Stimulated activated CD4-positive, alpha-beta T cell treated with anti-CD3 and anti-CD28 coated beads, TNF-alpha, amount 100 ng/mL, for 4 hours (primary cell): ENCODE data around the gene C4B.
"Not testable (repeated sequence)": the region's sequence is repeated elsewhere in the genome, so short reads cannot be mapped to it uniquely, and the experiment has no call there.

ENCODE experiments used
- DNase-seq, 3 experiments: peaks; one replicate each; pipeline ENCODE4 v3.0.0-alpha.2; 2020; ENCODE audit warnings: low read depth in 3 of 3

Gene C4B

DNA sequence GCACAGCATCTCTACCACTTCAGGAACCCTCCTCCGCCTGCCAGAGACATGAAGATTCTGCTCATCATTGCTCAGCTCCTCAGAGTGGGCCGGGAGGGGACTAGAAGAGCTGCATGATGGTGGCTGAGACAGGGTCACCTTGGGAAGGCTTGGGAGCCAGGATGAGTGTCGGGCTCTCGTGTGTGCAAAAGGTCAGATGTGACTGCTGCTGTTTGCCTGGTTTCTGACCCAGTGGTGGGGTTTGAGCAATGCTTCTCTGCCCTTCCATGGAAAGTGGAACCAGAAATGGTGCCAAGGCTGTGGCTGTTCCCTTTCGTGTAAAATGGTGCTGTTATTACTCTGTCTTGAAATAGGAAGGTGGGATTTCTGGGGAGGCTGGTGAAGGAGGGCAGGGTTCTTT is 33.6 kb upstream of the C4B start:
- DNase-seq, result not testable (repeated sequence)

DNA sequence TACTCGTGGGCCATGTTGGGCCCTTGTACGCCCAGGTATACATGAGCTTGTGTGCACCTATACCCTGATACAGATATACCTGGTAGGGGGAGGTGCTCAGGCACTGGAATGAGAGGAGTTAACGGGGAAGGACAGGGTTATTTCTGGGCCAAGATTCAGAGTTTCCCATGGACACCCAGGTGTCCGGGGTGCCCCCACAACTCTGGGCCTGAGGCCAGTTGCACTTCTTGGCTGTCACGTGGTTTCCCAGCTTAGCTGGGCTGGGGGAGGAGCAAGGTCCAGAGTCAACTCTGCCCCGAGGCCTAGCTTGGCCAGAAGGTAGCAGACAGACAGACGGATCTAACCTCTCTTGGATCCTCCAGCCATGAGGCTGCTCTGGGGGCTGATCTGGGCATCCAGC is 32.9 kb upstream of the C4B start, which contains the start of gene C4A:
TSS of gene C4A (plus strand) at position 314 of the 400 bp plus-strand sequence. CDS start at position 365, 51 bp downstream.
- not testable (repeated sequence) for DNase-seq

GRCh38 chr6:31989363-31989762 is 25.2 kb upstream of the C4B start:
- not testable (repeated sequence) for DNase-seq

- DNase-seq, result not testable (repeated sequence)
These were observed 20.2 kb upstream of the C4B start for GRCh38 chr6:31994421-31994820.

DNA sequence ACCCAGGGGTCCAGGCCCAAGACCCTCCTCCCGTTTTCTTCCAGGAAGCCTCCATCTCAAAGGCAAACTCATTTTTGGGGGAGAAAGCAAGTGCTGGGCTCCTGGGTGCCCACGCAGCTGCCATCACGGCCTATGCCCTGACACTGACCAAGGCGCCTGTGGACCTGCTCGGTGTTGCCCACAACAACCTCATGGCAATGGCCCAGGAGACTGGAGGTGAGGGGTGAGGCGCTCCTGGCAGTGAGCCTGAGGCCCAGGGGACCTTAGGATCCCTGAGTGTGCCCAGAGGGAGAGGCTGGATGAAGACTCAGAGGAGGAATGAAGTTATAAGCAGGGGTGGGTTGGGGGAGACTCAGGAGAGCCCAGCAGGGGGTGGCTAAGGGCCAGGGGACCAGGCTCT is 18.2 kb upstream of the C4B start:
- DNase-seq, result not testable (repeated sequence)

DNA sequence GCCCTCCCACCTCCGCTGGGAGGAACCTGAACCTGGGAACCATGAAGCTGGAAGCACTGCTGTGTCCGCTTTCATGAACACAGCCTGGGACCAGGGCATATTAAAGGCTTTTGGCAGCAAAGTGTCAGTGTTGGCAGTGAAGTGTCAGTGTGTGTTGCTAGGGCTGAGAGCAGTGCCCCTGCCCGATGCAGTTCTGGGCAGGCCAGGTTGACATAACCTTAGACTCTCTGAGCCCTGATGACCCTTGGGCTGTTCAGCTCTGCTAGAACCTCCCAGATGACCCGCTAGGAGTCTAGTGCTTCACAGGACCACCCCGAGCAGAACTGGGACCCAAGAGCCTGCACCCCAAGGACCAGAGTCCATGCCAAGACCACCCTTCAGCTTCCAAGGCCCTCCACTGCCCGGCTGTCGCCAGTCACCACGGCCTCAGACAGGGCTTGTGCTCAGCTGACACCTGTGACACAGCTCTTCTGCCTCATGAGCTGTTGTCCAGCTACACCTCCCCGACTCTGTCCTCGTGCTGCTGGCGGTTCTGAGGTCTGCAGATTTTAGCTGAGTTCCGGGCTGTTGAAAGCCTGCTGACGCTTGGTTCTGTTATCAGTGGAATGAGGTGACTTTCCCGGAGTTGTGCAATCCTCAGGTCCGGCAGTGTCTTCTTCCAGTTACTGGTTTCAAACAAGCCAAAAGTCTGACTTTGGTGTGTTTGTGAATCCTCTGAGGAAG is 11.9 kb upstream of the C4B start:
- DNase-seq, result not testable (repeated sequence)

DNA sequence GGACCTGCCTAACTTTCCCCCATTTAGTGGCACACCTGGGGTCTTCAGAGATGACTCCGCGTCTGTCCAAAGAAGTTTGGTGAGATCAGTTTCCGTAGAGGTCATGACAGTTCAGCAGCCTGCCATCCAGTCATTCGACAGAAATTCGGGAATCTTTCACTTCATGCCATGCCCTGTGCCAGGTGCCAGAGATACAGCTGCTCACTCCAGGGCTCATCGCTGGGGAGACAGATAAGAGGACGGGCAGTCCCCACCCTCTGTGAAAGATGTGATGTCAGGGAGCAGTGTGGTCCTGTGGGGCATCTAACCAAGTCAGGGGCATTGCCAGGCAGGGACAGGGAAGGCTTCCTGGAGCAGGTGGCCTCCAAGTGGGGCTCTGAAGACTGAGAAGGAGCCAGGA is 11.3 kb upstream of the C4B start:
- not testable (repeated sequence) for DNase-seq

GRCh38 chr6:32004393-32004792 is 10.2 kb upstream of the C4B start:
- not testable (repeated sequence) for DNase-seq

DNA sequence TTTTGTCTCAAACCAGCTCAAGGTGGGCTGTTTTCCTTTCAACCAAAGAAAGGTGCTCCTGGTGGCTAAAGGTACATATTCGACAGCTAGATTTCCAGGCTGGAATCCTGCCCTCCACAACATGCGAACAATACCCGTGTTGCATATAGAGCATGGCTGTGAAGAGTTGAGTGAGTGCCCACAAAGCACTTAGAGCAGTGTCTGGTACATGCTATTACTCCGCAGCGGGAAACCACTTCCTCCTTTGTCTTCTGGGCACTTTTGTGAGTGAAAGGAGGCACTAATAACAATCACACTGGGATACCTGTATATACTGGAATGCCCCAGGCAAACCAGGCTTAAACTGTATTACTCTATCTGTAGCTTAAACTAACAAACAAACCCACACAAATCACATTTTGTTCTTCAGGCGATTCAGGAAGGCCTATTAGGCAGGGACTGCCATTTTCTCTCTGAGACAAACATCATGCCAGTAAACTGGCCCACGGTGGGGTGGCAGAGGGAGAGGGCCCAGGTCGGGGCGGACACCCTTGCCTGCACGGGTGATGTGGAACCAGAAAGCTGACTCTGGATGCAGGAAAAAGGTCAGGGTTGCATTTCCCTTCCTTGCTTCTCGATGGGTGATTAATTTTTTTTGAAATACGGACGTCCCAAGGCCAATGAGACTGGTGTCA is 9.6 kb upstream of the C4B start:
- DNase-seq, result not testable (repeated sequence)

DNA sequence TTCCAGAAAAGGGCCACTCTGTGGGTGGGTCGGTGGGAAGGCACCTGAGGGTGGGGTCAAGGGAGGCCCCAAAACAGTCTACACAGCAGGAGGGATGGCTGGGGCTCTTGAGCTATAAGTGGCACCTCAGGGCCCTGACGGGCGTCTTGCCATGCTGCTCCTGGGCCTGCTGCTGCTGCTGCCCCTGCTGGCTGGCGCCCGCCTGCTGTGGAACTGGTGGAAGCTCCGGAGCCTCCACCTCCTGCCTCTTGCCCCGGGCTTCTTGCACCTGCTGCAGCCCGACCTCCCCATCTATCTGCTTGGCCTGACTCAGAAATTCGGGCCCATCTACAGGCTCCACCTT is 9.1 kb upstream of the C4B start:
- not testable (repeated sequence) for DNase-seq

- not testable (repeated sequence) for DNase-seq
These were observed 8.5 kb upstream of the C4B start for GRCh38 chr6:32005991-32006529.

DNA sequence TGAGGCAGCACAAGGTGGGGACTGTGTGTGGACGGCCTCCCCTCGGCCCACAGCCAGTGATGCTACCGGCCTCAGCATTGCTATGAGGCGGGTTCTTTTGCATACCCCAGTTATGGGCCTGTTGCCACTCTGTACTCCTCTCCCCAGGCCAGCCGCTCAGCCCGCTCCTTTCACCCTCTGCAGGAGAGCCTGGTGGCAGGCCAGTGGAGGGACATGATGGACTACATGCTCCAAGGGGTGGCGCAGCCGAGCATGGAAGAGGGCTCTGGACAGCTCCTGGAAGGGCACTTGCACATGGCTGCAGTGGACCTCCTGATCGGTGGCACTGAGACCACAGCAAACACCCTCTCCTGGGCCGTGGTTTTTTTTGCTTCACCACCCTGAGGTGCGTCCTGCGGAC is 7.5 kb upstream of the C4B start:
- DNase-seq, result not testable (repeated sequence)

GRCh38 chr6:32008037-32008436 is 6.6 kb upstream of the C4B start:
- not testable (repeated sequence) for DNase-seq

DNA sequence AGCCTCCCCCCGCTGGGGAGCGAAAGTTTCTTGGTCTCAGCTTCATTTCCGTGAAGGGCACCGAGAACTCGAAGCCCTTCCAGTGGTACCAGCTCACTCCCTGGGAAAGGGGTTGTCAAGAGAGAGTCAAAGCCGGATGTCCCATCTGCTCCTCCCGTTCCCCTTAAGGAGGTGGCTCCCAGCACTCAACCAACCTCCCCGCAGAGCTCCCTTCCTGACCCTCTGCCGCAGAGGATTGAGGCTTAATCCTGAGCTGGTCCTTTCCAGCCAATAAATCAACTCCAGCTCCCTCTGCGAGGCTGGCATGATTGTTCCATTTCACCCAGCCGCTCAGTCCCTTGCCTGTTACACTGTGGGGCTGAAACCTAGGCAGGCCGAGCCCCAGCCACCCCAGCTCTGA is 6.0 kb upstream of the C4B start:
- DNase-seq, result not testable (repeated sequence)

- DNase-seq, result not testable (repeated sequence)
These were observed 5.1 kb upstream of the C4B start for GRCh38 chr6:32009537-32009936.

- not testable (repeated sequence) for DNase-seq
These were observed 3.6 kb upstream of the C4B start for GRCh38 chr6:32010856-32011530.

- not testable (repeated sequence) for DNase-seq
These were observed 1.5 kb upstream of the C4B start for GRCh38 chr6:32012941-32013617.

GRCh38 chr6:32013738-32014137 is 857 bp upstream of the C4B start:
- not testable (repeated sequence) for DNase-seq

GRCh38 chr6:32022100-32022499 is 7.5 kb downstream of the C4B start:
- not testable (repeated sequence) for DNase-seq

- DNase-seq, result not testable (repeated sequence)
These were observed 14.0 kb downstream of the C4B start for GRCh38 chr6:32028631-32029030.

DNA sequence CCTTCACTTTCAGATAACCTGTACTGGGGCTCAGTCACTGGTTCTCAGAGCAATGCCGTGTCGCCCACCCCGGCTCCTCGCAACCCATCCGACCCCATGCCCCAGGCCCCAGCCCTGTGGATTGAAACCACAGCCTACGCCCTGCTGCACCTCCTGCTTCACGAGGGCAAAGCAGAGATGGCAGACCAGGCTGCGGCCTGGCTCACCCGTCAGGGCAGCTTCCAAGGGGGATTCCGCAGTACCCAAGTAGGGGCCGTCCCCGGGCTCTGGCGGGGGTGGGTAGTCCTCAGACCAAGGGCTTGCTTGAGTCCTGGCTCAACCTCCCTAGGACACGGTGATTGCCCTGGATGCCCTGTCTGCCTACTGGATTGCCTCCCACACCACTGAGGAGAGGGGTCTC is 15.0 kb downstream of the C4B start:
- DNase-seq, result not testable (repeated sequence)
